BJ (cell line): ENCODE results near the gene MED4. TPM values are rescaled to one million over a fixed set of nuclear protein-coding genes. Genes with fewer than 3 reads are reported as not detected.

Experiments
- CTCF ChIA-PET: fragments of 350-600 bp; formaldehyde crosslinking; extraction: SDS; loops from one replicate; lab custom pipeline; 2021; ENCODE audit warnings: antibody characterized with exemption, inconsistent platforms; lab: Yijun Ruan, JAX
- POLR2A ChIA-PET: fragments of 300-600 bp; sonication (Branson Sonifier 250); formaldehyde crosslinking; extraction: SDS; loops from one replicate; lab custom pipeline; 2021; ENCODE audit warnings: antibody characterized with exemption; lab: Charles Lee
- DNase-seq: peaks from one replicate; pipeline ENCODE4 v3.0.0-alpha.2; 2011; ENCODE audit warnings: low read depth
- H3K27me3 ChIP-seq: 2 replicates; pipeline ENCODE4 v1.6.0; 2011; ENCODE audit warnings: low read length; ENCODE audit not compliant: control insufficient read depth, insufficient read depth
- H3K36me3 ChIP-seq: 2 replicates; pipeline ENCODE4 v1.5.1; 2011; ENCODE audit warnings: low read length; ENCODE audit not compliant: control insufficient read depth, insufficient read depth
- H3K4me3 ChIP-seq: 2 replicates; pipeline ENCODE4 v1.5.1; 2011; ENCODE audit warnings: low read depth, mild to moderate bottlenecking, control low read depth, low read length
- polyA plus RNA-seq: library from polyadenylated mRNA; depleted of rRNA; stranded (reverse); fragments of >200 nt; gene quantifications from 2 replicates; pipeline ENCODE4 v1.2.3, GENCODE V29; 2011
- TF ChIP-seq, protein P1 (sequence below): IDR thresholded peaks from 2 replicates; pipeline ENCODE4 v1.5.1; 2011; ENCODE audit warnings: low read depth, mild to moderate bottlenecking, control low read depth, inconsistent platforms, low read length, moderate library complexity; ENCODE audit not compliant: insufficient read depth

MED4 gene
- polyA plus RNA-seq, 1 experiment = 30.1 TPM

DNA sequence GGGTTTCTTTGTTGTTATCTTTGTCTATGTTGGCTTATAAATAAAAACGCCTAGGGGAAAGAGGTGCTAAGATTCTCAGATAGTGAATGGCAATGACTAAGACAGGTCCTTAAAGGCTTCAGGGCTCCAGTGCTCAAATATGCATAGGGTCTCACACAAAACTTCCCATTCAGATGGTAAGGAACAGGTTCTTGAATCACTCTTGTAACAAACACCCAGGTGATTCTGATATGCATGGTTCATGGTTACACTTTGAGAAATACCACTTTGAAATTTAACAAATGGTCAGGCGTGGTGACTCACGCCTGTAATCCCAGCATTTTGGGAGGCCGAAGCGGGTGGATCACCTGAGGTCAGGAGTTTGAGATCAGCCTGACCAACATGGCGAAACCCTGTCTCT is 40.3 kb downstream of the MED4 start:
- TF ChIP-seq, protein P1, sequence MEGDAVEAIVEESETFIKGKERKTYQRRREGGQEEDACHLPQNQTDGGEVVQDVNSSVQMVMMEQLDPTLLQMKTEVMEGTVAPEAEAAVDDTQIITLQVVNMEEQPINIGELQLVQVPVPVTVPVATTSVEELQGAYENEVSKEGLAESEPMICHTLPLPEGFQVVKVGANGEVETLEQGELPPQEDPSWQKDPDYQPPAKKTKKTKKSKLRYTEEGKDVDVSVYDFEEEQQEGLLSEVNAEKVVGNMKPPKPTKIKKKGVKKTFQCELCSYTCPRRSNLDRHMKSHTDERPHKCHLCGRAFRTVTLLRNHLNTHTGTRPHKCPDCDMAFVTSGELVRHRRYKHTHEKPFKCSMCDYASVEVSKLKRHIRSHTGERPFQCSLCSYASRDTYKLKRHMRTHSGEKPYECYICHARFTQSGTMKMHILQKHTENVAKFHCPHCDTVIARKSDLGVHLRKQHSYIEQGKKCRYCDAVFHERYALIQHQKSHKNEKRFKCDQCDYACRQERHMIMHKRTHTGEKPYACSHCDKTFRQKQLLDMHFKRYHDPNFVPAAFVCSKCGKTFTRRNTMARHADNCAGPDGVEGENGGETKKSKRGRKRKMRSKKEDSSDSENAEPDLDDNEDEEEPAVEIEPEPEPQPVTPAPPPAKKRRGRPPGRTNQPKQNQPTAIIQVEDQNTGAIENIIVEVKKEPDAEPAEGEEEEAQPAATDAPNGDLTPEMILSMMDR = no peak
- Histone ChIP-seq H3K4me3 (no peak overlapping the region), H3K27me3 (no peaks in the 10 kb centered on the region), H3K36me3 (no peaks in the 10 kb centered on the region; the same call in 1 of the 2 replicates)
- ChIA-PET POLR2A (no interaction called here), CTCF (no interaction called here)
- no peak for DNase-seq

DNA sequence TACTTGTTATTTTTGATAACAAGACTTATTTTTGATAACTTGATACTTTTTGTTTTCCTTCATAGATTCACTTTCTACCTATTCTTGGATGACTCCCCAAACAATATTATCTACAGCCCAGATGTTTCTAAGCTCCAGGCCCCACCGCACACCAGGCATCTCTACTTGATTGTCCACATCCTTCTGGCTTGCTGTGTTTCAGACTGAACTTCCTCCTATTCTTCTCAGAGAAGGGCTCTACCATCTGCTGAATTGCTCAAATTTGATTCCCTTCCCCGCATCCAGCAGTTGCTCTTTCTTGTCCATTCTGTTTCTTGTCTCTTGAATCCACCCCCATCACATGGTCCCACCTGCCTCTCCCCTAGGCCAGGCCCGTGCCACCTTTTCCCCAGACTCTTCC is 44.4 kb downstream of the MED4 start:
- POLR2A ChIA-PET = no interaction called here
- DNase-seq = no peak
- no peaks in the 10 kb centered on the region for H3K27me3 ChIP-seq
- no peak overlapping the region for H3K4me3 ChIP-seq
- TF ChIP-seq, protein P1 = no peak
- no peaks in the 10 kb centered on the region; the same call in 1 of the 2 replicates for H3K36me3 ChIP-seq
- CTCF ChIA-PET = interaction anchor here (4.7 kb wide), 1 partner anchor 13 kb away, joined by 38 read pairs; the partner anchor contains the start of gene NUDT15

DNA sequence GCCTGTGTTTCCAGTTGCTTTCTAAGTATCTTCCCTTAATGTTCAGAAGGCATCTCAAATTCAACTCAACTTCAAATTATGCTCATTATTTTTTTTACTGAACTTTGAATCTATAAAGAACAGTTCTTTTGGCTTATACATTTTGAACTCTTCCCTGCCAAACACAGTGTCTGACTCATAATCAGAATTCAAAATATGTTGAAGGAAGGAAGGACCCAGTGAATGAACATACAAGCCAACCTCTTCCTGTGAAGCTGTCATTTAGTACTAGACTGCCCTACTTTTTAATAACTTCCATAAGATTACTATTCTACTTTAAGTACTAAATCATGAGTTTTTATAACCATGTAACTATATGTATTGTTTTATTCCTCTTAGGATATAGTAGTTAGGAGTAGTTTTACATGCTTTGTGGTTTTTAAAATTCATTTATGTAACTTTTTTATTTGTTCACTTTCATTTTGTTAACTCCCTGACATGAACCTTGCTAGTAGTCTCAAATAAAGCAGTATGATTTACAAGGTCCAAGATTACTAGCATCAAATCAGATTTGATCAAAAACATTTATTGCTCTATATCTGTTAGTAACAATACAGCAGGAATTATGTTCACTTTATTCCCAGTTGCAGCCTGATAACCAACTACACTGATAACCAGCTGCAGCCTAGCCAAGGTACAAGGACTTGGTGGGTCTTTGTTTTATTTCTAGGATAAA is 51.0 kb downstream of the MED4 start:
- CTCF ChIA-PET = no interaction called here
- no peak overlapping the region for H3K4me3 ChIP-seq
- POLR2A ChIA-PET = interaction anchor here (0.6 to 0.7 kb wide), 2 partner anchors 342 to 1685 kb away, joined by 3 to 4 read pairs; no protein-coding TSS in a partner anchor
- TF ChIP-seq, protein P1 = no peak
- H3K36me3 ChIP-seq = no peaks in the 10 kb centered on the region
- DNase-seq = peak; percentile 21
- H3K27me3 ChIP-seq = no peaks in the 10 kb centered on the region

DNA sequence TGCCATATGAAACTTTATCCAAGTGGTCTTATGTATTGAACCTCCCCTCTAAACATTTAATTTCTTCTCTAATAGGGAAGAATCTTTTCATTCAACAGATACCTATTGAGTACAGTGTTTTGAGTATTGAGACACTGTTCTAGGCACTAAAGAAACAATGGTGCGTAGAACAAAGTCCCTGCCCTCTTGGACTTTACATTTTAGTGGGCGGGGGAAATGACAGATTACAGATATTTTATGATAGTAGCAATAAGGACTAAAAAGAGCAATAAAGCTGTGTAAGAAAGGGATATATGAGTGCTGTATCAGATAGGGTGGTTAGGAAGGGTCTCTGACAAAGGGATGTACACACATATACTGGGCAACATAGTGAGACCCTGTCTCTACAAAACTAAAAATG is 52.0 kb downstream of the MED4 start:
- TF ChIP-seq, protein P1 = no peak
- ChIA-PET POLR2A (no interaction called here), CTCF (no interaction called here)
- no peak for DNase-seq
- Histone ChIP-seq H3K27me3 (no peaks in the 10 kb centered on the region), H3K4me3 (no peak overlapping the region), H3K36me3 (no peaks in the 10 kb centered on the region)

DNA sequence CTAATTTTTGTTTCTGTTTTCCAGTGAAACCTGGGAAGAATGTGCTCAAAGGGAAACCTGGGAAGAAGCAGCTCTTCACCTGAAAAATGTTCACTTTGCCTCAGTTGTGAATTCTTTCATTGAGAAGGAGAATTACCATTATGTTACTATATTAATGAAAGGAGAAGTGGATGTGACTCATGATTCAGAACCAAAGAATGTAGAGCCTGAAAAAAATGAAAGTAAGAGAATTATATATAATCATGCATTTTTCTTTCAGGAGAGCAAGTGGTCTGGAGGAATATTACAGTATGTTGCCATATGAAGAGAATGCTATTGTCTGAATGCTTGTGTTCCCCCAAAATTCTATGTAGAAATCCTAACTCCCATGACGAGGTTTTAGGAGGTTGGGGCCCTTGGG is 54.0 kb downstream of the MED4 start:
- no peaks in the 10 kb centered on the region for H3K27me3 ChIP-seq
- DNase-seq = no peak
- H3K36me3 ChIP-seq = peaks cover under 1% of the 10 kb centered on the region; the same call in 1 of the 2 replicates
- TF ChIP-seq, protein P1 = no peak
- H3K4me3 ChIP-seq = no peak overlapping the region
- CTCF ChIA-PET = interaction anchor here (1.0 kb wide), 1 partner anchor 728 kb away, joined by 3 read pairs; no protein-coding TSS in a partner anchor
- POLR2A ChIA-PET = no interaction called here
